Panc1 (cell line): ENCODE measurements around the gene TSC22D1. TPM values are rescaled to one million over a fixed set of nuclear protein-coding genes. Genes with fewer than 3 reads are reported as not detected.

ENCODE experiments used
- ATAC-seq: fragments of 200-7000 bp; cut with Tn5 transposase; 2 replicates; pipeline ENCODE4 v1.9.1; 2020; ENCODE audit warnings: mild to moderate bottlenecking, moderate library complexity
- BruUV-seq: library from RNA; stranded (reverse); fragments of 400-500 nt; replicated peaks from 2 replicates; lab custom pipeline; 2021; lab: Mats Ljungman, UMichigan
- CTCF ChIA-PET: fragments of 300-600 bp; sonication (Branson Sonifier 250); formaldehyde crosslinking; loops from one replicate; lab custom pipeline; 2022; ENCODE audit warnings: antibody characterized with exemption; lab: Charles Lee
- POLR2A ChIA-PET: fragments of 300-600 bp; sonication (Branson Sonifier 250); formaldehyde crosslinking; loops from one replicate; lab custom pipeline; 2022; ENCODE audit warnings: antibody characterized with exemption; lab: Charles Lee
- DNase-seq: peaks from one replicate; pipeline ENCODE4 v3.0.0-alpha.2; 2010; ENCODE audit warnings: low read depth, low spot score
- H3K27ac ChIP-seq: 2 replicates; pipeline ENCODE4 v1.5.1; 2011; ENCODE audit warnings: mild to moderate bottlenecking, low read length, inconsistent platforms
- H3K27me3 ChIP-seq: fragments of 200-500 bp; sonication (Bioruptor generic); 2 replicates; pipeline ENCODE4 v1.6.0; 2014; ENCODE audit warnings: low read length, inconsistent platforms; ENCODE audit not compliant: control insufficient read depth, insufficient read depth
- H3K36me3 ChIP-seq: fragments of 200-500 bp; sonication (Bioruptor generic); 2 replicates; pipeline ENCODE4 v1.5.1; 2014; ENCODE audit warnings: inconsistent platforms, mild to moderate bottlenecking, low read length, moderate library complexity; ENCODE audit not compliant: control insufficient read depth, insufficient read depth
- H3K4me1 ChIP-seq: 2 replicates; pipeline ENCODE4 v1.5.1; 2011; ENCODE audit warnings: inconsistent platforms, mild to moderate bottlenecking, low read length, moderate library complexity; ENCODE audit not compliant: control insufficient read depth, insufficient read depth
- H3K4me3 ChIP-seq, 2 experiments: 2 replicates each; pipeline ENCODE4 v1.5.1; 2011 to 2012; ENCODE audit warnings: low read depth in 2 of 2, low read length in 2 of 2, mild to moderate bottlenecking in 2 of 2, inconsistent platforms in 1 of 2, moderate library complexity in 1 of 2
- H3K9me3 ChIP-seq: fragments of 200-500 bp; sonication (Bioruptor generic); 2 replicates; pipeline ENCODE4 v1.5.1; 2014; ENCODE audit warnings: low read depth, mild to moderate bottlenecking, inconsistent platforms, low read length, moderate library complexity; ENCODE audit not compliant: control insufficient read depth, insufficient read depth
- POLR2AphosphoS5 ChIP-seq: IDR thresholded peaks from 2 replicates; pipeline ENCODE4 v1.6.1; 2012; ENCODE audit warnings: mild to moderate bottlenecking, low read depth, low read length, moderate library complexity
- SIN3A ChIP-seq: IDR thresholded peaks from 2 replicates; pipeline ENCODE4 v1.6.1; 2012; ENCODE audit warnings: low read depth, mild to moderate bottlenecking, low read length, moderate library complexity, borderline replicate concordance; ENCODE audit not compliant: insufficient read depth
- TCF7L2 ChIP-seq: IDR thresholded peaks from 2 replicates; pipeline ENCODE4 v1.6.1; 2011; ENCODE audit warnings: mild to moderate bottlenecking, low read depth, low read length, inconsistent platforms
- in situ Hi-C: cut with HindIII; loops from 2 replicates; pipeline ENCODE4 v1.10.0; 2016; ENCODE audit warnings: low sequenced_read_pairs, low pct_unique_long_range_greater_than_20kb
- intact Hi-C: fragments of 100-400 bp; cut with micrococcal nuclease; formaldehyde crosslinking; loops from one replicate; pipeline ENCODE4 v1.10.0; 2022; ENCODE audit not compliant: unreplicated experiment
- total RNA-seq: library from RNA; stranded (reverse); gene quantifications from one replicate; pipeline ENCODE4 v1.2.1, GENCODE V29; 2021; ENCODE audit not compliant: unreplicated experiment
- TF ChIP-seq, protein P1 (sequence below), 2 experiments: IDR thresholded peaks; 2 replicates each; pipeline ENCODE4 v1.6.1; 2011 to 2012; ENCODE audit warnings: low read depth in 2 of 2, control low read depth in 1 of 2, low read length in 1 of 2, mild to moderate bottlenecking in 1 of 2, moderate library complexity in 1 of 2; ENCODE audit not compliant: insufficient read depth in 1 of 2
- TF ChIP-seq, protein P2 (sequence below): fragments of 450-650 bp; IDR thresholded peaks from 2 replicates; pipeline ENCODE4 v1.5.1; 2017; ENCODE audit warnings: mild to moderate bottlenecking

The TSC22D1 gene
- total RNA-seq, 1 experiment from 2014 or later, result 31.8 TPM

DNA sequence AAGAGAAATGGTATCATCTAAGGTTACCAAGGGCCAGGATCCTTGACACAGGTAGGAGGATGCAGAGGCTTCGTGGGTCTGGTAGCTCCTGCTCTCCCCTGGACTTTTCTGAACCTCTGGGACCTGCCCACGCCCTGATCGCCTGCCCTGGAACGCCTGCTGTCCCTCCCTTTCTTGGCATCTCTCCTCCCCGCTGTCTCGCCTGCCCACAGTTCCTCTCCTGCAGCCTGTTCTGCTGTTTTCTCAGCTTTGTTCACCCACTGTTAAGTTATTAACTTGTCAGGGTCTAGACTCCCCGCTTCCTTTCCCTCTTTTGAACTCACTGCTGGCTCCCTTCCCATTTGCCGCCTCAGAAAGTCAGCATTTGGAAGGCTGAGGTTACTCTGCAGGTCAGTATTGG is 182.7 kb downstream of the TSC22D1 start:
- TF ChIP-seq, protein P1, sequence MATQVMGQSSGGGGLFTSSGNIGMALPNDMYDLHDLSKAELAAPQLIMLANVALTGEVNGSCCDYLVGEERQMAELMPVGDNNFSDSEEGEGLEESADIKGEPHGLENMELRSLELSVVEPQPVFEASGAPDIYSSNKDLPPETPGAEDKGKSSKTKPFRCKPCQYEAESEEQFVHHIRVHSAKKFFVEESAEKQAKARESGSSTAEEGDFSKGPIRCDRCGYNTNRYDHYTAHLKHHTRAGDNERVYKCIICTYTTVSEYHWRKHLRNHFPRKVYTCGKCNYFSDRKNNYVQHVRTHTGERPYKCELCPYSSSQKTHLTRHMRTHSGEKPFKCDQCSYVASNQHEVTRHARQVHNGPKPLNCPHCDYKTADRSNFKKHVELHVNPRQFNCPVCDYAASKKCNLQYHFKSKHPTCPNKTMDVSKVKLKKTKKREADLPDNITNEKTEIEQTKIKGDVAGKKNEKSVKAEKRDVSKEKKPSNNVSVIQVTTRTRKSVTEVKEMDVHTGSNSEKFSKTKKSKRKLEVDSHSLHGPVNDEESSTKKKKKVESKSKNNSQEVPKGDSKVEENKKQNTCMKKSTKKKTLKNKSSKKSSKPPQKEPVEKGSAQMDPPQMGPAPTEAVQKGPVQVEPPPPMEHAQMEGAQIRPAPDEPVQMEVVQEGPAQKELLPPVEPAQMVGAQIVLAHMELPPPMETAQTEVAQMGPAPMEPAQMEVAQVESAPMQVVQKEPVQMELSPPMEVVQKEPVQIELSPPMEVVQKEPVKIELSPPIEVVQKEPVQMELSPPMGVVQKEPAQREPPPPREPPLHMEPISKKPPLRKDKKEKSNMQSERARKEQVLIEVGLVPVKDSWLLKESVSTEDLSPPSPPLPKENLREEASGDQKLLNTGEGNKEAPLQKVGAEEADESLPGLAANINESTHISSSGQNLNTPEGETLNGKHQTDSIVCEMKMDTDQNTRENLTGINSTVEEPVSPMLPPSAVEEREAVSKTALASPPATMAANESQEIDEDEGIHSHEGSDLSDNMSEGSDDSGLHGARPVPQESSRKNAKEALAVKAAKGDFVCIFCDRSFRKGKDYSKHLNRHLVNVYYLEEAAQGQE (IDR thresholded peaks at IDR 0.05; ENCODE audit: insufficient read depth in 1 of 2, low read depth in 2 of 2, low read length in 1 of 2), result no peak
- TF ChIP-seq TCF7L2, result no peak
- TF ChIP-seq SIN3A, result no peak
- TF ChIP-seq POLR2AphosphoS5, result no peak
- TF ChIP-seq, protein P2, sequence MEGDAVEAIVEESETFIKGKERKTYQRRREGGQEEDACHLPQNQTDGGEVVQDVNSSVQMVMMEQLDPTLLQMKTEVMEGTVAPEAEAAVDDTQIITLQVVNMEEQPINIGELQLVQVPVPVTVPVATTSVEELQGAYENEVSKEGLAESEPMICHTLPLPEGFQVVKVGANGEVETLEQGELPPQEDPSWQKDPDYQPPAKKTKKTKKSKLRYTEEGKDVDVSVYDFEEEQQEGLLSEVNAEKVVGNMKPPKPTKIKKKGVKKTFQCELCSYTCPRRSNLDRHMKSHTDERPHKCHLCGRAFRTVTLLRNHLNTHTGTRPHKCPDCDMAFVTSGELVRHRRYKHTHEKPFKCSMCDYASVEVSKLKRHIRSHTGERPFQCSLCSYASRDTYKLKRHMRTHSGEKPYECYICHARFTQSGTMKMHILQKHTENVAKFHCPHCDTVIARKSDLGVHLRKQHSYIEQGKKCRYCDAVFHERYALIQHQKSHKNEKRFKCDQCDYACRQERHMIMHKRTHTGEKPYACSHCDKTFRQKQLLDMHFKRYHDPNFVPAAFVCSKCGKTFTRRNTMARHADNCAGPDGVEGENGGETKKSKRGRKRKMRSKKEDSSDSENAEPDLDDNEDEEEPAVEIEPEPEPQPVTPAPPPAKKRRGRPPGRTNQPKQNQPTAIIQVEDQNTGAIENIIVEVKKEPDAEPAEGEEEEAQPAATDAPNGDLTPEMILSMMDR, result no peak
- in situ Hi-C loops (no loop called here), intact Hi-C loops (no loop called here)
- no peaks in the 10 kb centered on the region for H3K27me3 ChIP-seq
- POLR2A ChIA-PET, result no interaction called here
- no peaks in the 10 kb centered on the region for H3K4me1 ChIP-seq
- DNase-seq (no peak), ATAC-seq (no peak)
- H3K9me3 ChIP-seq, result no peaks in the 10 kb centered on the region
- H3K27ac ChIP-seq, result no peak overlapping the region
- BruUV-seq, result no TSS peak
- CTCF ChIA-PET, result no interaction called here
- H3K36me3 ChIP-seq, result no peaks in the 10 kb centered on the region
- H3K4me3 ChIP-seq, result no peak overlapping the region

DNA sequence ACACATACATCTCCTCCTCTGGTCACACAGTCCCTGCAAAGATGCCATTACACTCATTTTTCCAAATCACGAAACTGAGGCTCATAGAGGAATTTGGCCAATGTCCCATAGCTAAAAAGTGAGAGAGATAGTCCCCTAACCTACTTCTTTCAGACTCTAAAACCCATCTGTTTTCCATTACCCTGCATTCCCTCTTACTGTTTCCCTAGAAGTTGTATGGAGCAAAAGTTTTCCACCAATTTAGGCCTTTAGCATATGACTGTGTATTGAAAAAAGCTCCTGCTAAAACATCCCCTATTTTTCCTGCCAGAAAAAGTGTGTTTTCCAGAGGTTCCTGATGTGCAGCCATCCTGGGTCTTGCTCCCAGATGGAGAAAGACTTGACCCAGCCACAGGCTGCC is 186.3 kb downstream of the TSC22D1 start:
- no peak for DNase-seq
- ATAC-seq, result no peak
- no TSS peak for BruUV-seq
- intact Hi-C loops (no loop called here), in situ Hi-C loops (no loop called here)
- Histone ChIP-seq H3K27ac (no peak overlapping the region), H3K4me1 (no peaks in the 10 kb centered on the region), H3K27me3 (no peaks in the 10 kb centered on the region), H3K9me3 (no peaks in the 10 kb centered on the region), H3K4me3 (no peak overlapping the region), H3K36me3 (no peaks in the 10 kb centered on the region)
- ChIA-PET CTCF (no interaction called here), POLR2A (no interaction called here)
- TF ChIP-seq POLR2AphosphoS5, result no peak
- TF ChIP-seq, protein P1 (IDR thresholded peaks at IDR 0.05; ENCODE audit: insufficient read depth in 1 of 2, low read depth in 2 of 2, low read length in 1 of 2), result no peak
- TF ChIP-seq TCF7L2, result no peak
- TF ChIP-seq SIN3A, result no peak
- TF ChIP-seq, protein P2, result no peak
